Naive thymus-derived CD4-positive, alpha-beta T cell (primary cell): Measurements from ENCODE around the gene GRIP1. TPM values are rescaled to one million over a fixed set of nuclear protein-coding genes. Genes with fewer than 3 reads are reported as not detected.

Source experiments
- ATAC-seq: fragments of 150-1000 bp; cut with Tn5 transposase; 2 replicates; pipeline ENCODE4 v1.10.0; 2021; ENCODE audit warnings: mild to moderate bottlenecking, moderate library complexity
- CTCF ChIA-PET: fragments of 350-600 bp; sonication (Branson Sonifier 250); formaldehyde crosslinking; loops from one replicate; lab custom pipeline; 2021; ENCODE audit warnings: antibody characterized with exemption; lab: Charles Lee
- POLR2A ChIA-PET: fragments of 350-600 bp; sonication (Branson Sonifier 250); formaldehyde crosslinking; loops from one replicate; lab custom pipeline; 2021; ENCODE audit warnings: antibody characterized with exemption, inconsistent platforms; lab: Charles Lee
- DNase-seq, 9 donors: peaks; one replicate each; pipeline versions ENCODE4 v3.0.0 to v3.0.0-alpha.2; 2020 to 2022; ENCODE audit warnings: mixed read lengths in 1 of 9
- H3K27ac ChIP-seq: one replicate; pipeline ENCODE4 v1.7.0; 2013; ENCODE audit warnings: mild to moderate bottlenecking, low read depth, low read length, moderate library complexity
- H3K27me3 ChIP-seq, 2 donors: one replicate each; pipeline ENCODE4 v1.7.0; 2013; ENCODE audit warnings: low read length in 2 of 2, mild to moderate bottlenecking in 2 of 2, moderate library complexity in 2 of 2; ENCODE audit not compliant: control insufficient read depth in 2 of 2, insufficient read depth in 2 of 2
- H3K36me3 ChIP-seq, 3 experiments: 1 replicate in 2 of 3; 2 replicates in 1 of 3; pipeline ENCODE4 v1.7.0; 2013; ENCODE audit warnings: low read length in 3 of 3, mild to moderate bottlenecking in 3 of 3, moderate library complexity in 1 of 3; ENCODE audit not compliant: insufficient read depth in 3 of 3, control insufficient read depth in 2 of 3
- H3K4me1 ChIP-seq, 2 donors: one replicate each; pipeline ENCODE4 v1.7.0; 2013; ENCODE audit warnings: low read length in 2 of 2, mild to moderate bottlenecking in 2 of 2, moderate library complexity in 1 of 2; ENCODE audit not compliant: control insufficient read depth in 2 of 2, insufficient read depth in 2 of 2
- H3K4me3 ChIP-seq: 2 replicates; pipeline ENCODE4 v1.7.0; 2013; ENCODE audit warnings: mild to moderate bottlenecking, low read length
- H3K9me3 ChIP-seq, 3 experiments: 1 replicate in 2 of 3; 2 replicates in 1 of 3; pipeline ENCODE4 v1.7.0; 2013; ENCODE audit warnings: low read length in 3 of 3; ENCODE audit not compliant: control insufficient read depth in 2 of 3
- H3K27ac Mint-ChIP-seq, 9 donors: one replicate each; pipeline ENCODE4 v1.8.0; 2020 to 2022; ENCODE audit warnings: mixed read lengths in 9 of 9, mild to moderate bottlenecking in 8 of 9, moderate library complexity in 5 of 9, inconsistent platforms in 2 of 9
- H3K27me3 Mint-ChIP-seq, 5 donors: one replicate each; pipeline ENCODE4 v1.8.0; 2021 to 2022; ENCODE audit warnings: mixed read lengths in 5 of 5, mild to moderate bottlenecking in 1 of 5
- H3K36me3 Mint-ChIP-seq, 5 donors: one replicate each; pipeline ENCODE4 v1.8.0; 2020 to 2022; ENCODE audit warnings: mixed read lengths in 5 of 5, mild to moderate bottlenecking in 3 of 5, inconsistent platforms in 1 of 5
- H3K4me1 Mint-ChIP-seq, 7 donors: one replicate each; pipeline ENCODE4 v1.8.0; 2020 to 2022; ENCODE audit warnings: mixed read lengths in 7 of 7, mild to moderate bottlenecking in 3 of 7, inconsistent platforms in 1 of 7
- H3K4me3 Mint-ChIP-seq, 10 donors: one replicate each; pipeline ENCODE4 v1.8.0; 2020 to 2022; ENCODE audit warnings: mild to moderate bottlenecking in 10 of 10, mixed read lengths in 10 of 10, moderate library complexity in 6 of 10, inconsistent platforms in 2 of 10
- H3K9me3 Mint-ChIP-seq, 11 donors: one replicate each; pipeline ENCODE4 v1.8.0; 2020 to 2022; ENCODE audit warnings: mixed read lengths in 11 of 11, mild to moderate bottlenecking in 4 of 11, inconsistent platforms in 1 of 11, moderate library complexity in 1 of 11
- intact Hi-C, 2 donors: fragments of 100-400 bp; cut with micrococcal nuclease; formaldehyde crosslinking; loops; one replicate each; pipeline ENCODE4 v1.15.1; 2023
- polyA plus RNA-seq, 2 donors: library from polyadenylated mRNA; unstranded; fragments of 300-500 nt; fragmentation: Illumina TruSeq; gene quantifications; one replicate each; pipeline ENCODE4 v1.2.3, GENCODE V29; 2021
- total RNA-seq, 6 experiments: library from RNA in 5 of 6; stranded (reverse) in 5 of 6; gene quantifications; 1 replicate in 5 of 6; 2 replicates in 1 of 6; pipeline ENCODE4 v1.2.3 and lab custom pipeline; 2021 to 2026

Gene GRIP1
- total and polyA plus RNA-seq, 7 experiments from 2014 or later, result 0.25 to 6.5 (median 3.1) TPM

DNA sequence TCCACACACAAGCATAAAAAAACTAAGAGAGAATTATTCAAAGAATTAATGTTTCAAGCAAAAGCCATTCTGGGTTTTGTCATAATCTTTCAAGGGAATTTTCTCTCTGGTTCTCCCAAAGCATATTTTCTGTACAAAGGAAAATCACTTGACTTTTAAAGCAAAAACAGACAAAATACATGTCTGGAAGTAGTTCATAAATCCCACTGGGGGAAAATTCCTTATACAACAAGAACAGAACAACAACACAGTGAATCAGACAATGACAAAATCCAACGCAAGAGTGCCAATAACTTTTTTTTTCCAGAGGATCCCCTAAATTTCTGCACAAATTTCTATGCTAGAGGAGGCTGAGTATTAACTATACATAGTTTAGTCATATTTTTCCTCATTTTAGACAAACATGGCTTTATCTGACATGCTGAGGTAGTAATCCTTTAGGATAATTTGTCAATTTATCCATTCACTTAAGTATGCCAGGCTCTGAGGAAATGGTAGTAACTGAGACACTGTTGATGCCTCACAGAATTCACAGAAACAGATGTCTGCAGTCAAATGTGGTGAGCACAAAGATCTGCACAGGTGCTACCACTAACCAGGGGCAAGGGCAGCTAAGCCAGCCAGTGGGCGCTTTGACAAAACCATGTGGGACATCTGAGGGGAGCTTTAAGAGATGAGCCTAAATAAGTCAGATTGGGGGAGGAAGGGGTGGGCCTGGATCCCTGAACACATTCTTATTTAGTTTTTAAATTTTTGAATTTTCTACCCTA is 38.0 kb downstream of the GRIP1 start:
- no peak for DNase-seq
- CTCF ChIA-PET, result interaction anchor here (0.7 kb wide), 1 partner anchor 17 kb away, joined by 3 read pairs; no protein-coding TSS in a partner anchor
- intact Hi-C loops, result no loop called here

DNA sequence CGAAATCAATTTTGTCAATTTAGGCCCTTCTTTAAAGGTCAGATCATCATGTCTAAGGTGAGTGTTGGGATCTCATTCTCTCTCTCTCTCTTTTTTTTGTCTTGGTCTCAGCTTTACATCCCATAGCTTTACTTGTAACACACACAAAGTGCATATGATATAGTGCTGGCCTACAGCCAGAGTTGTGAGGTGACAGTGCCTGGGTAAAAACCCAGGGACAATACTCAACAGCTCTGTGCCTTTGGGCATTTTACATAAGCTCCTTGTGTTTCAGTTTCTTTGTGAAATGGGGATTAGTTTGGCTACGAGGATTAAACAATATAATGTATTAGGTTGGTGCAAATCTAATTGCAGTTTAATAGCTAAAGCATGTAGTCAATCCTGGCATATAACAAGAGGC is 40.2 kb downstream of the GRIP1 start:
- Histone ChIP-seq H3K4me1 (no peaks in the 10 kb centered on the region), H3K27me3 (no peaks in the 10 kb centered on the region), H3K36me3 (no peaks in the 10 kb centered on the region), H3K9me3 (no peaks in the 10 kb centered on the region), H3K27ac (no peak overlapping the region), H3K4me3 (no peak overlapping the region)
- DNase-seq (no peak), ATAC-seq (no peak)
- Mint-ChIP-seq H3K4me3 (no peak overlapping the region), H3K27ac (no peak overlapping the region), H3K4me1 (no peaks in the 10 kb centered on the region), H3K9me3 (peaks cover 0 to 3% (median 0%) of the 10 kb centered on the region in 11 donors), H3K36me3 (no peaks in the 10 kb centered on the region), H3K27me3 (peaks cover 0 to 15% (median 7%) of the 10 kb centered on the region in 5 donors)
- ChIA-PET POLR2A (no interaction called here), CTCF (interaction anchor here (0.7 kb wide), 1 partner anchor 8 kb away, joined by 3 read pairs; no protein-coding TSS in a partner anchor)
- intact Hi-C loops, result no loop called here

More for the DNA sequence above, 38.0 kb downstream of the GRIP1 start:
- H3K27me3 Mint-ChIP-seq, result peaks cover 0 to 9% (median 6%) of the 10 kb centered on the region in 5 donors
- H3K27me3 ChIP-seq, result no peaks in the 10 kb centered on the region
- no peak for ATAC-seq
- H3K4me3 Mint-ChIP-seq, result no peak overlapping the region
- no peaks in the 10 kb centered on the region for H3K36me3 ChIP-seq
- no peak overlapping the region for H3K4me3 ChIP-seq
- H3K4me1 ChIP-seq, result no peaks in the 10 kb centered on the region
- H3K9me3 ChIP-seq, result no peaks in the 10 kb centered on the region
- no peak overlapping the region for H3K27ac ChIP-seq
- no peaks in the 10 kb centered on the region for H3K4me1 Mint-ChIP-seq
- H3K36me3 Mint-ChIP-seq, result no peaks in the 10 kb centered on the region
- POLR2A ChIA-PET, result no interaction called here
- H3K27ac Mint-ChIP-seq, result no peak overlapping the region
- peaks cover 0 to 3% (median 0%) of the 10 kb centered on the region in 11 donors for H3K9me3 Mint-ChIP-seq

DNA sequence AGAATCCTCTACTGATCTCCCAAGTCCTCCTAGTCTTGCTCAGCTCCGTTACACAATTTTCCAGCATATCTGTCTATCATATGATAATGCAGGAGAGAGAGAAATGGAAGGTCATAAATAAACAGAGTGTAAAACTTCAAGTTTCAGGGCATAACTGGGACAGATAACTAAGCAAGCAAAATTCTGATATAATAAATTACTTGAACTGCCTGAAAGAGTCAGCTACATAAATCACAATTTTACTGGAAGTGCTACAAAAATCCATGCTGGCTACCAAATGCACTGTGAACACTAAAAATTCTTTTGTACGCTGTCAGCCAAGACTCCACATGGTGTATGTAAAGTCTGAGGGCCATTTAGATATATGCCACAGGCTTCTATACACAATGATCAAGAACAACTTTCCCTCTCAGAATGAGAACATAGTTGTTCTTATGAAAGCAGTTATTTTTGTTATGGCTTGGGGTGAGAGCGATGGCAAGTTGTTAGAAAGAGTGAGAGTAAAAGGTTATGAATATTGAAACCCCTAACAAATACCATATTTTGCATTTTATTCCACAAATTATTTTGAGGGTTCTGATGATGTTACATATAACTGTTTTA is 41.1 kb downstream of the GRIP1 start:
- DNase-seq (no peak), ATAC-seq (no peak)
- Mint-ChIP-seq H3K4me3 (no peak overlapping the region), H3K4me1 (no peaks in the 10 kb centered on the region), H3K27ac (no peak overlapping the region), H3K27me3 (peaks cover 0 to 17% (median 6%) of the 10 kb centered on the region in 5 donors), H3K36me3 (no peaks in the 10 kb centered on the region), H3K9me3 (peaks cover 0 to 3% (median 0%) of the 10 kb centered on the region in 11 donors)
- Histone ChIP-seq H3K4me3 (no peak overlapping the region), H3K36me3 (no peaks in the 10 kb centered on the region), H3K27me3 (no peaks in the 10 kb centered on the region), H3K4me1 (no peaks in the 10 kb centered on the region), H3K27ac (no peak overlapping the region), H3K9me3 (no peaks in the 10 kb centered on the region)
- POLR2A ChIA-PET, result no interaction called here
- intact Hi-C loops, result no loop called here
- CTCF ChIA-PET, result no interaction called here

DNA sequence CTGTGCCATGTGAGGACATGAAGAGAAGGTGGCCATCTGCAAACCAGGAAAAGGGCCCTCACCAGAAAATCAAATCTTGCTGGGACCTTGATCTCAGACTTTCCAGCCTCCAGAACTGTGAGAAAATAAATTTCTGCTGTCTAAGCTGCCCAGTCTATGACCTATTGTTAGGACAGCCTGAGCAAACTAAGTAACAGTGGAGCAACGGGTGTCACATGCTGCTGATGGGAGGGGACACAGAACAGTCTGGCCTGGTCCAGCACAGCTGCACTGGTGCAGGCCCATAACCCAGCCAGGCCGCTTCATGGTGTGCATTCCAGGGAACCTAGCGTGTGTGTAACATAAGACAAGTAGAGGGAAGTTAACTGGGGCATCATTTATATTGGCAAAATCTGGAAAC is 42.1 kb downstream of the GRIP1 start:
- no peak overlapping the region for H3K27ac ChIP-seq
- CTCF ChIA-PET, result no interaction called here
- ATAC-seq, result no peak
- H3K4me1 Mint-ChIP-seq, result no peaks in the 10 kb centered on the region
- no peaks in the 10 kb centered on the region for H3K9me3 ChIP-seq
- H3K27ac Mint-ChIP-seq, result no peak overlapping the region
- H3K36me3 ChIP-seq, result no peaks in the 10 kb centered on the region
- no peak for DNase-seq
- no peak overlapping the region for H3K4me3 Mint-ChIP-seq
- no peaks in the 10 kb centered on the region for H3K4me1 ChIP-seq
- H3K27me3 ChIP-seq, result no peaks in the 10 kb centered on the region
- intact Hi-C loops, result no loop called here
- H3K27me3 Mint-ChIP-seq, result peaks cover 0 to 13% (median 6%) of the 10 kb centered on the region in 5 donors
- no peak overlapping the region for H3K4me3 ChIP-seq
- H3K9me3 Mint-ChIP-seq, result no peaks in the 10 kb centered on the region
- H3K36me3 Mint-ChIP-seq, result no peaks in the 10 kb centered on the region
- POLR2A ChIA-PET, result no interaction called here

DNA sequence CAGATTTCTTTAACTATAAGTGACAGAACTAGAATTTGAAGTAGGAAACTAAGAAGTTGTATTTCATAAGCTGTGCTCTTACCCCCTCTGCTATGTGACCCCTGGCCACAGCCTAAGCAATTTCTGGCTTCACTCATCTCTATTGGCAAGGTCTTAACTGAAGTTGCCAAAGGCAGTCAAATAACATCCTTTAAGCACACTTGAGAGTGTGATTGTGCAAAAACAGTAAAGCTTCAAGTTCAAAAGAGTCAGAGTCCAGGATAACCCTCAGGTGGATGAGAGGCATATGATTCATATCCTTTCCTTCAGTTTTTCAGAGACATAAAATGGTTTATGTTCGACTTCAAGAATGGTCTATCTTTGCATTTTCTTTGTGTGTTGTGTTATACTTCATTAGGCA is 45.2 kb downstream of the GRIP1 start:
- Mint-ChIP-seq H3K27me3 (peaks cover 0 to 9% (median 4%) of the 10 kb centered on the region in 5 donors), H3K27ac (no peak overlapping the region), H3K9me3 (no peaks in the 10 kb centered on the region), H3K4me3 (no peak overlapping the region), H3K36me3 (peaks cover 0 to 3% (median 0%) of the 10 kb centered on the region in 5 donors), H3K4me1 (no peaks in the 10 kb centered on the region)
- H3K9me3 ChIP-seq, result no peaks in the 10 kb centered on the region
- ATAC-seq (no peak), DNase-seq (no peak)
- POLR2A ChIA-PET, result no interaction called here
- intact Hi-C loops, result no loop called here
- H3K4me1 ChIP-seq, result no peaks in the 10 kb centered on the region
- H3K27me3 ChIP-seq, result no peaks in the 10 kb centered on the region
- no peak overlapping the region for H3K4me3 ChIP-seq
- no peaks in the 10 kb centered on the region for H3K36me3 ChIP-seq
- CTCF ChIA-PET, result no interaction called here
- no peak overlapping the region for H3K27ac ChIP-seq

DNA sequence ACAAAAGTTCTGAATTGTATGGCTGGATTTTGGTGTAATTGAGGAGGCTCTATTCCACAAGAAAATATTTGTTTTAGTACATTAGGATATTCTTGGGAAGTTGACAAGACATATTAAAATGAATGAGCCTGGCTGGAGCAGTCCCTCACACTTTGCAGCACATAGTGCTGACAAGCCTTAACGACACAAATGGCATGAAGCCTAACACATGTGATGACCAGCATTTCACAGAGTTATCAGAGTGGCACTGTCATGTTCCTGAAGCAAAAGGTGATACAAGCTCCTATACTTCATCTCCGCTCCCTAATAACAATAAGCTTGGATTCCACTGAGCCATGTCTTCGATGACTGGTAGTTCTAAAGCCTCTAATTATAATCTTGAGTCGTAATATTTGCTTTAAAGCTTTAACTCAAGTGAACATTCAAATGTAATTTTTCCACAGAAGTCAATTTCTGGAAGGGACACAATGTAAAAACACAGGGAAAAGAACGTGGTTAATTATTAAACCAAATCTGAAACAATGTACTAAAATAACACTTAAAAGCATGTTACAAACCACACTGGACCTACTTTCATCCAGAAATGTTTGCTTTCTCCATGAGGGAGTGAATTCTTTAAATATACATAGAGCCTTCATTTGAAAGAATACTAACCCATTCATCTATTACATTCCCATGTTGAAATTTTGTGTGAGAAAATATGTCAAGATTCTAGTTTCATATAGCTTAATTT is 49.6 kb downstream of the GRIP1 start:
- DNase-seq, result no peak
- H3K9me3 Mint-ChIP-seq, result no peaks in the 10 kb centered on the region
- CTCF ChIA-PET, result no interaction called here

More for the DNA sequence above, 49.6 kb downstream of the GRIP1 start:
- Histone ChIP-seq H3K27ac (no peak overlapping the region), H3K9me3 (no peaks in the 10 kb centered on the region), H3K27me3 (no peaks in the 10 kb centered on the region), H3K4me1 (no peaks in the 10 kb centered on the region), H3K36me3 (no peaks in the 10 kb centered on the region), H3K4me3 (no peak overlapping the region)
- Mint-ChIP-seq H3K27ac (no peak overlapping the region), H3K36me3 (peaks cover 0 to 3% (median 0%) of the 10 kb centered on the region in 5 donors), H3K4me1 (peaks cover 0 to 1% (median 0%) of the 10 kb centered on the region in 7 donors), H3K27me3 (peaks cover 0 to 6% (median 0%) of the 10 kb centered on the region in 5 donors), H3K4me3 (no peak overlapping the region)
- POLR2A ChIA-PET, result no interaction called here
- ATAC-seq, result no peak
- intact Hi-C loops, result no loop called here
